ENCODE data around the gene HLTF.

DNA sequence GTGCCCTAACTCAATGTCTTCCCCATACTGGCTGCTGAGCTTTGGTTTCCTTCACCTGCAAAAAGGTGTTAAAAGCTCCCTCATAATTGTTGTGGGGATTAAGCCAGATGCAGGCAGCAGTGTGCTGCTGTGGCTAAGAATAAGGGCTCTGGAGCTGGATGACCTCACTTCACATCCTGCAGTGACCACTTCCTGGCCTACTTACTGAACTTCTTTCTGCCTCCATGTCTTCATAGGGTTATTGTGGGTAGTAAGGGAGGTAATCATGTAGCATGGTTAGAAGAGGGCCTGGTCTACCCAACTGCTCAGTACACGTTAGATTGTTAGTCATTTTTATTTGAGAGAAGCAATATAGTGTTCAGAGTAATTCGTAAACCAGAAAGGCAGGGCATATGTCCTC lies 76.6 kb downstream of the HLTF start:
- TF ChIP-seq POLR2A (IDR thresholded peaks at IDR 0.05), result no peak
- TF ChIP-seq, protein P1, sequence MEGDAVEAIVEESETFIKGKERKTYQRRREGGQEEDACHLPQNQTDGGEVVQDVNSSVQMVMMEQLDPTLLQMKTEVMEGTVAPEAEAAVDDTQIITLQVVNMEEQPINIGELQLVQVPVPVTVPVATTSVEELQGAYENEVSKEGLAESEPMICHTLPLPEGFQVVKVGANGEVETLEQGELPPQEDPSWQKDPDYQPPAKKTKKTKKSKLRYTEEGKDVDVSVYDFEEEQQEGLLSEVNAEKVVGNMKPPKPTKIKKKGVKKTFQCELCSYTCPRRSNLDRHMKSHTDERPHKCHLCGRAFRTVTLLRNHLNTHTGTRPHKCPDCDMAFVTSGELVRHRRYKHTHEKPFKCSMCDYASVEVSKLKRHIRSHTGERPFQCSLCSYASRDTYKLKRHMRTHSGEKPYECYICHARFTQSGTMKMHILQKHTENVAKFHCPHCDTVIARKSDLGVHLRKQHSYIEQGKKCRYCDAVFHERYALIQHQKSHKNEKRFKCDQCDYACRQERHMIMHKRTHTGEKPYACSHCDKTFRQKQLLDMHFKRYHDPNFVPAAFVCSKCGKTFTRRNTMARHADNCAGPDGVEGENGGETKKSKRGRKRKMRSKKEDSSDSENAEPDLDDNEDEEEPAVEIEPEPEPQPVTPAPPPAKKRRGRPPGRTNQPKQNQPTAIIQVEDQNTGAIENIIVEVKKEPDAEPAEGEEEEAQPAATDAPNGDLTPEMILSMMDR (IDR thresholded peaks at IDR 0.05), result no peak

All from body of pancreas (tissue), 4 donors.